ENCODE results near the gene CHGA.

- TF ChIP-seq, protein P1, sequence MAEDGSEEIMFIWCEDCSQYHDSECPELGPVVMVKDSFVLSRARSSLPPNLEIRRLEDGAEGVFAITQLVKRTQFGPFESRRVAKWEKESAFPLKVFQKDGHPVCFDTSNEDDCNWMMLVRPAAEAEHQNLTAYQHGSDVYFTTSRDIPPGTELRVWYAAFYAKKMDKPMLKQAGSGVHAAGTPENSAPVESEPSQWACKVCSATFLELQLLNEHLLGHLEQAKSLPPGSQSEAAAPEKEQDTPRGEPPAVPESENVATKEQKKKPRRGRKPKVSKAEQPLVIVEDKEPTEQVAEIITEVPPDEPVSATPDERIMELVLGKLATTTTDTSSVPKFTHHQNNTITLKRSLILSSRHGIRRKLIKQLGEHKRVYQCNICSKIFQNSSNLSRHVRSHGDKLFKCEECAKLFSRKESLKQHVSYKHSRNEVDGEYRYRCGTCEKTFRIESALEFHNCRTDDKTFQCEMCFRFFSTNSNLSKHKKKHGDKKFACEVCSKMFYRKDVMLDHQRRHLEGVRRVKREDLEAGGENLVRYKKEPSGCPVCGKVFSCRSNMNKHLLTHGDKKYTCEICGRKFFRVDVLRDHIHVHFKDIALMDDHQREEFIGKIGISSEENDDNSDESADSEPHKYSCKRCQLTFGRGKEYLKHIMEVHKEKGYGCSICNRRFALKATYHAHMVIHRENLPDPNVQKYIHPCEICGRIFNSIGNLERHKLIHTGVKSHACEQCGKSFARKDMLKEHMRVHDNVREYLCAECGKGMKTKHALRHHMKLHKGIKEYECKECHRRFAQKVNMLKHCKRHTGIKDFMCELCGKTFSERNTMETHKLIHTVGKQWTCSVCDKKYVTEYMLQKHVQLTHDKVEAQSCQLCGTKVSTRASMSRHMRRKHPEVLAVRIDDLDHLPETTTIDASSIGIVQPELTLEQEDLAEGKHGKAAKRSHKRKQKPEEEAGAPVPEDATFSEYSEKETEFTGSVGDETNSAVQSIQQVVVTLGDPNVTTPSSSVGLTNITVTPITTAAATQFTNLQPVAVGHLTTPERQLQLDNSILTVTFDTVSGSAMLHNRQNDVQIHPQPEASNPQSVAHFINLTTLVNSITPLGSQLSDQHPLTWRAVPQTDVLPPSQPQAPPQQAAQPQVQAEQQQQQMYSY (CRISPR knock-in tag; IDR thresholded peaks at IDR 0.05): no peak
- TF ChIP-seq ATF1 (CRISPR knock-in tag; IDR thresholded peaks at IDR 0.05) (no peak), ZNF263 (CRISPR knock-in tag; IDR thresholded peaks at IDR 0.05; ENCODE audit: low read depth) (no peak), CTCF (IDR thresholded peaks at IDR 0.05) (no peak)
- TF ChIP-seq, protein P2, sequence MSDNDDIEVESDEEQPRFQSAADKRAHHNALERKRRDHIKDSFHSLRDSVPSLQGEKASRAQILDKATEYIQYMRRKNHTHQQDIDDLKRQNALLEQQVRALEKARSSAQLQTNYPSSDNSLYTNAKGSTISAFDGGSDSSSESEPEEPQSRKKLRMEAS (CRISPR knock-in tag; IDR thresholded peaks at IDR 0.05): no peak
Measured at GRCh38 chr14:92874962-92875661, 47.8 kb upstream of the CHGA start.
